SK-N-SH treated with all-trans-retinoic acid at 6 μM for 48 hours (cell line): Measurements from ENCODE around the gene KCNB1.

Source experiments
- ATAC-seq: fragments of 200-7000 bp; cut with Tn5 transposase; 3 replicates; pipeline ENCODE4 v1.9.1; 2020; ENCODE audit warnings: mild to moderate bottlenecking, moderate library complexity
- ARNTL ChIP-seq: fragments of 450-650 bp; formaldehyde crosslinking; IDR thresholded peaks from 2 replicates; pipeline ENCODE4 v1.5.0; 2020; ENCODE audit warnings: low read depth, mild to moderate bottlenecking, moderate library complexity, borderline replicate concordance
- BACH2 ChIP-seq: fragments of 250-450 bp; sonication (Bioruptor Pico); IDR thresholded peaks from 2 replicates; pipeline ENCODE4 v1.9.0; 2021; ENCODE audit warnings: mild to moderate bottlenecking, borderline replicate concordance
- CREB5 ChIP-seq: fragments of 250-450 bp; sonication (Bioruptor Pico); IDR thresholded peaks from 2 replicates; pipeline ENCODE4 v1.5.1; 2020; ENCODE audit warnings: low read depth, mild to moderate bottlenecking, moderate library complexity
- CSDC2 ChIP-seq: fragments of 250-450 bp; sonication (Bioruptor Pico); IDR thresholded peaks from 2 replicates; pipeline ENCODE4 v1.5.0; 2020; ENCODE audit warnings: mild to moderate bottlenecking, moderate library complexity
- CSRNP3 ChIP-seq: fragments of 250-450 bp; sonication (Bioruptor Pico); IDR thresholded peaks from 2 replicates; pipeline ENCODE4 v1.5.1; 2021; ENCODE audit warnings: mild to moderate bottlenecking, moderate library complexity
- GLIS3 ChIP-seq: fragments of 250-450 bp; sonication (Bioruptor Pico); IDR thresholded peaks from 2 replicates; pipeline ENCODE4 v1.5.0; 2020; ENCODE audit warnings: mild to moderate bottlenecking, moderate library complexity
- ISL1 ChIP-seq: fragments of 250-450 bp; sonication (Bioruptor Pico); IDR thresholded peaks from 2 replicates; pipeline ENCODE4 v2.1.2; 2022; ENCODE audit warnings: mild to moderate bottlenecking, moderate library complexity
- OSR1 ChIP-seq: fragments of 250-450 bp; sonication (Bioruptor Pico); IDR thresholded peaks from 2 replicates; pipeline ENCODE4 v1.8.0; 2022; ENCODE audit warnings: moderate library complexity, mild to moderate bottlenecking, inconsistent platforms
- PPARA ChIP-seq: fragments of 250-450 bp; sonication (Bioruptor Pico); IDR thresholded peaks from 2 replicates; pipeline ENCODE4 v1.5.0; 2020; ENCODE audit warnings: mild to moderate bottlenecking, borderline replicate concordance
- RARB ChIP-seq: fragments of 250-450 bp; sonication (Bioruptor Pico); IDR thresholded peaks from 2 replicates; pipeline ENCODE4 v1.8.0; 2021; ENCODE audit warnings: mild to moderate bottlenecking, moderate library complexity
- SNAI2 ChIP-seq: fragments of 250-450 bp; sonication (Bioruptor Pico); IDR thresholded peaks from 2 replicates; pipeline ENCODE4 v1.5.0; 2020; ENCODE audit warnings: mild to moderate bottlenecking, moderate library complexity
- TCF4 ChIP-seq: fragments of 250-450 bp; sonication (Bioruptor Pico); IDR thresholded peaks from 2 replicates; pipeline ENCODE4 v1.8.0; 2021; ENCODE audit warnings: mild to moderate bottlenecking, moderate library complexity, borderline replicate concordance
- TOX ChIP-seq: fragments of 250-450 bp; sonication (Bioruptor Pico); IDR thresholded peaks from 2 replicates; pipeline ENCODE4 v1.8.0; 2021; ENCODE audit warnings: mild to moderate bottlenecking, moderate library complexity, borderline replicate concordance
- TSHZ2 ChIP-seq: fragments of 250-450 bp; sonication (Bioruptor Pico); IDR thresholded peaks from 2 replicates; pipeline ENCODE4 v1.5.0; 2020; ENCODE audit warnings: mild to moderate bottlenecking, moderate library complexity
- ZC3H10 ChIP-seq: fragments of 250-450 bp; sonication (Bioruptor Pico); IDR thresholded peaks from 2 replicates; pipeline ENCODE4 v1.5.1; 2021; ENCODE audit warnings: mild to moderate bottlenecking, moderate library complexity
- ZFP3 ChIP-seq: fragments of 250-450 bp; sonication (Bioruptor Pico); IDR thresholded peaks from 2 replicates; pipeline ENCODE4 v1.5.0; 2020; ENCODE audit warnings: mild to moderate bottlenecking, moderate library complexity
- ZFP30 ChIP-seq: fragments of 450-650 bp; formaldehyde crosslinking; IDR thresholded peaks from 2 replicates; pipeline ENCODE4 v1.5.0; 2022; ENCODE audit warnings: mild to moderate bottlenecking, moderate library complexity
- ZNF565 ChIP-seq: fragments of 450-650 bp; formaldehyde crosslinking; conservative IDR thresholded peaks from 2 replicates; pipeline ENCODE4 v1.5.0; 2020; ENCODE audit warnings: low read depth, mild to moderate bottlenecking, moderate library complexity
- ZNF70 ChIP-seq: fragments of 450-650 bp; formaldehyde crosslinking; IDR thresholded peaks from 2 replicates; pipeline ENCODE4 v1.5.0; 2020; ENCODE audit warnings: mild to moderate bottlenecking, moderate library complexity
- ZNF8 ChIP-seq: fragments of 450-650 bp; formaldehyde crosslinking; IDR thresholded peaks from 2 replicates; pipeline ENCODE4 v1.5.0; 2020; ENCODE audit warnings: mild to moderate bottlenecking, moderate library complexity

KCNB1 gene

GRCh38 chr20:49450281-49450721 lies 32.2 kb downstream of the KCNB1 start:
- TF ChIP-seq ZNF565 (CRISPR knock-in tag), result no peak
- ATAC-seq, result no peak

- no peak for ATAC-seq
- TF ChIP-seq ZC3H10 (CRISPR knock-in tag) (no peak), ISL1 (no peak), OSR1 (no peak), ZNF8 (CRISPR knock-in tag) (no peak), ZFP30 (CRISPR knock-in tag) (no peak), GLIS3 (no peak), ZNF565 (CRISPR knock-in tag) (no peak), CSRNP3 (CRISPR knock-in tag) (no peak), ZNF70 (no peak)
These were observed 33.6 kb downstream of the KCNB1 start for GRCh38 chr20:49448917-49449316.

- TF ChIP-seq ZFP3 (CRISPR knock-in tag) (no peak), ZNF70 (no peak), TOX (CRISPR knock-in tag) (no peak), TSHZ2 (CRISPR knock-in tag) (no peak), ZC3H10 (CRISPR knock-in tag) (no peak), OSR1 (no peak), SNAI2 (CRISPR knock-in tag) (no peak), ZNF8 (CRISPR knock-in tag) (no peak), CSDC2 (CRISPR knock-in tag) (no peak), RARB (CRISPR knock-in tag) (no peak), ARNTL (CRISPR knock-in tag) (no peak), BACH2 (CRISPR knock-in tag) (no peak)
These were observed 34.3 kb downstream of the KCNB1 start for GRCh38 chr20:49447946-49448809.

GRCh38 chr20:49447364-49447763 lies 35.1 kb downstream of the KCNB1 start:
- TF ChIP-seq GLIS3, result no peak
- TF ChIP-seq ZFP30 (CRISPR knock-in tag), result no peak
- no peak for TF ChIP-seq CSRNP3 (CRISPR knock-in tag)
- TF ChIP-seq SNAI2 (CRISPR knock-in tag), result no peak
- TF ChIP-seq OSR1, result no peak
- TF ChIP-seq PPARA (CRISPR knock-in tag), result no peak
- TF ChIP-seq ZNF565 (CRISPR knock-in tag), result no peak
- TF ChIP-seq ZC3H10 (CRISPR knock-in tag), result no peak
- no peak for TF ChIP-seq ZNF70
- no peak for TF ChIP-seq ARNTL (CRISPR knock-in tag)
- no peak for ATAC-seq

More at GRCh38 chr20:49447946-49448809, 34.3 kb downstream of the KCNB1 start:
- ATAC-seq, result no peak

- TF ChIP-seq ZNF8 (CRISPR knock-in tag) (no peak), ZC3H10 (CRISPR knock-in tag) (no peak), CREB5 (CRISPR knock-in tag) (no peak), BACH2 (CRISPR knock-in tag) (no peak), ARNTL (CRISPR knock-in tag) (no peak), TCF4 (CRISPR knock-in tag) (no peak)
- TF ChIP-seq, all 23 proteins: peak for 0
These were observed 35.7 kb downstream of the KCNB1 start for GRCh38 chr20:49446808-49447207.

More at GRCh38 chr20:49446808-49447207, 35.7 kb downstream of the KCNB1 start:
- ATAC-seq, result peak; percentile 46; the same call in 2 of the 3 replicates
